MG63 (cell line): ENCODE results near the gene TCF15. TPM values are rescaled to one million over a fixed set of nuclear protein-coding genes. Genes with fewer than 3 reads are reported as not detected.
"Not testable (repeated sequence)": the region's sequence is repeated elsewhere in the genome, so short reads cannot be mapped to it uniquely, and the experiment has no call there.

ENCODE experiments used
- DNase-seq: peaks from one replicate; pipeline ENCODE4 v3.0.0-alpha.2; 2020
- H3K27me3 ChIP-seq: fragments of 250-450 bp; sonication (Bioruptor Pico); 2 replicates; pipeline ENCODE4 v1.5.1; 2020; ENCODE audit warnings: mild to moderate bottlenecking, moderate library complexity
- H3K36me3 ChIP-seq: fragments of 250-450 bp; sonication (Bioruptor Pico); 2 replicates; pipeline ENCODE4 v1.5.1; 2020; ENCODE audit warnings: mild to moderate bottlenecking, moderate library complexity
- H3K4me3 ChIP-seq: fragments of 250-450 bp; sonication (Bioruptor Pico); 2 replicates; pipeline ENCODE4 v1.5.1; 2020; ENCODE audit warnings: mild to moderate bottlenecking, moderate library complexity
- H3K9me3 ChIP-seq: fragments of 250-450 bp; sonication (Bioruptor Pico); 2 replicates; pipeline ENCODE4 v1.5.1; 2020; ENCODE audit warnings: mild to moderate bottlenecking, moderate library complexity
- total RNA-seq: library from RNA; depleted of rRNA; stranded (reverse); fragments of >200 nt; shearing (Covaris generic); gene quantifications from 2 replicates; pipeline ENCODE4 v1.2.3, GENCODE V29; 2014; ENCODE audit warnings: low replicate concordance

TCF15 gene
- total RNA-seq, 1 experiment from 2014 or later: not detected

DNA sequence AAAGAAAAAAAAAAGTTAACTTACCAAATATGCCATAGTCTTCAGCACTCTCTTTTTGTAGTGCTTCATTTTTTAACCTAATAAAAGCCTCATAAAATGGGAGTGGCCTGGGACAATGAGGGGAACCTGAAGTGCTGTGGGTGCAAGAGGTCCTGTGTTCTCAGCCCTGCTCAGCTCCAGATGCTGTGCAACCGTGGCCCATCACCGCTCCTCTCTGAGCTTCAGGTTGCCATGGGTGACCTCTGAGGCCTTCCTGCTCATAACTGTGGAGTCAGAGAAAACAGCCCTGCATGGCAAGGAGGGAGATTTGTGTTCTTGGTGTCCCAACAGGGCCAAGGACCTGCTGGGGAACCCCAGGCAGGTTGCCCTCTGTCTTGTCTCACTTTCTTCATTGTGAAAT, 10.0 kb downstream of the TCF15 start:
- H3K9me3 ChIP-seq: no peaks in the 10 kb centered on the region
- DNase-seq: no peak
- no peak overlapping the region for H3K4me3 ChIP-seq
- no peaks in the 10 kb centered on the region for H3K36me3 ChIP-seq
- H3K27me3 ChIP-seq: no peaks in the 10 kb centered on the region

DNA sequence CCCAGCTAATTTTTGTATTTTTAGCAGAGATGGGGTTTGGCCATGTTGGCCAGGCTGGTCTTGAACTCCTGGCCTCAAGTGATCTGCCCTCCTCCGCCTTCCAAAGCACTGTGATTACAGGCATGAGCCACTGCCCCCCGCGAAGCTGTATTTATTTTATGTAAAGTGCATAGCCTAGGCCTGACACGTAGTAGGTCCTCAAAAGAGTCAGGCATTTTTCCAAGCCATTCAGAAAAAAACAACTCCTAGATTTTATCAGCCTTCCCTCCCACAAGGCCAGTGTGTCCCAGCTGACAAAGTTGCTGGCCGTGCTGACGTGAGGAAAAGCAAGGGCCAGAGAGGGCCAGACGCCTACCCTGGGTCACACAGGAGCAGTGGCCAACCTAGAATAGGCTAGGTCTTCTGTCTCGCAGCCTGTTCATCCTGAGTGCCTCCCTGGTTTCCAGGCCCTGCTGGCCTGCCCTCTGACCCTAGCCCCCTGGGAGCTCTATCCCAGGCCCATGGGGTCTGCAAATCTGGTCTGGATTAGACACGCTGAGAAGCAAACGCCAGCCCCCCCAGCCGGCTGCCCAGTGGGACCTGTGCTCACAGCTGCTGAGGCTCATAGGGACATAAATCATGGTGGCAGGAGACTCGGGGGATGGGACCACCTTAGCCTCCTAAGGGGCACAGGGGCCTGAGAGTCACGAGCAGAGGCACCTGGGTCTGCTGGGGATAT, 11.8 kb downstream of the TCF15 start:
- no peak overlapping the region for H3K4me3 ChIP-seq
- no peaks in the 10 kb centered on the region for H3K27me3 ChIP-seq
- no peaks in the 10 kb centered on the region for H3K36me3 ChIP-seq
- H3K9me3 ChIP-seq: no peaks in the 10 kb centered on the region
- DNase-seq: no peak

DNA sequence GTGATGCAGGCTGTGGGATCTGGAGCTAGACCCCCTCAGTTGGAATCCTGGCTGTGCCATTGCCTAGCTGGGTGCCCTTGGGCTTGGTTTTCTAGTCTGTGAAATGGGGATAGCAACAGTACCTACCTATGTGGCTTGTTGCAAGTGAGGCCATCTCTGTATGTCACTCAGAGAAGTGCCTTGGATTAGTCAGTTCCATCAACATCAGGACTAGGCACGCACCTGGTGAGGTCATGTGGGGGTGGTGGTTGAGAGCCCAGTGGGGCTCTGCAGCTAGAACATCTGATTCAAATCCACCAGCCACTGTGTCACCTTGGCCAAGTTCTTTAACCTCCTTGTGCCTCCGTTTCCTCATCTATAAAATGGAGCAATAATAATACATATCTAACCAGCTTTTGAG, 12.5 kb downstream of the TCF15 start:
- no peak overlapping the region for H3K4me3 ChIP-seq
- no peaks in the 10 kb centered on the region for H3K27me3 ChIP-seq
- H3K36me3 ChIP-seq: no peaks in the 10 kb centered on the region
- H3K9me3 ChIP-seq: no peaks in the 10 kb centered on the region
- DNase-seq: no peak

DNA sequence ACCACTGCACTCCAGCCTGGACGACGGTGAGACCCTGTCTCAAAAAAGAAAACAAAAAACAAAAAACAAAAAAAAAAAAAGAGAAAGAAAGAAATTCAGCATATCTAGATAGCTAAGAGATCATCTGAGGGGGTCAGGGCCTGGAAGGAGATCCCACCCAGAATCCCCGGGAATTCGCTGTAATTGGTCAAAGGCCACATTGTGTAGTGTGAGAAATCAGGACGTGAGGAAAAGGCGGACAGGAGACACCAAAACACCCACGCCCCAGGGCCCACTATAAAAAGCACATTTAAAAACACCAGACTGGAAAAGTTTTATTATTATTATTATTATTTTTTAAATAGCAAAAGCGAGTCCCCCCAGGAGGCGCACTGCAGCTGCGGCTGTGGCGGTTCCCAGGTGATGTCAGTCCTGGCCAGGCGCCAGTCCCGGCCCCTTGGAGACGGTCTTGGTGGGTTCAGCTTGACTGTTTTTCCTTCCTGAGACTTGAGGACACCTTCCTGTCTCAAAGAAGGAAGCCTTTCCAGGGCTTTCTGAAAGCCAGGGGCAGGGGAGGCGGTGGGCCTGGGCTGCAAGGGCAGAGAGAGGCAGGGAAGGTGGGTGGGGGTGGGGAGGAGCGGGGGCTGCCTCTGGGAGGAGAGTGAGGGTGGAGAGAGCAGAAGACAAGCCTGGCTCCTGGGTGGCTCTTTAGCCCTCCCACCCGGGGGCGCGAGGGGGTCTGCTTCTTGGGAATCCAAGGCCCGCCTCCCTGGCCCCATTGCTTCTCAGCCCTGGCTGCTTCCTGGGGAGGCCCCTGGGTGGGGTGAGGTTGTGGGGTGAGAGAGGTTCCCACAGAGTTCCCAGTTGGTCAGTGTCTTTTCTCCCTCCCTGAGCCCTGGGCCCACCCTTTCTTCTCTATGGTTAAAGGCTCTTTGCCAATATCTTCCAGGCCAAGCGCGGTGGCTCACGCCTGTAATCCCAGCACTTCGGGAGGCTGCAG, 14.5 kb downstream of the TCF15 start:
- no peak overlapping the region for H3K4me3 ChIP-seq
- no peaks in the 10 kb centered on the region for H3K36me3 ChIP-seq
- DNase-seq: no peak
- no peaks in the 10 kb centered on the region for H3K27me3 ChIP-seq
- no peaks in the 10 kb centered on the region for H3K9me3 ChIP-seq

- H3K36me3 ChIP-seq: no peaks in the 10 kb centered on the region
- no peak overlapping the region for H3K4me3 ChIP-seq
- DNase-seq: no peak
- no peaks in the 10 kb centered on the region for H3K27me3 ChIP-seq
- H3K9me3 ChIP-seq: no peaks in the 10 kb centered on the region
These were observed 17.6 kb downstream of the TCF15 start for GRCh38 chr20:592506-592905.

DNA sequence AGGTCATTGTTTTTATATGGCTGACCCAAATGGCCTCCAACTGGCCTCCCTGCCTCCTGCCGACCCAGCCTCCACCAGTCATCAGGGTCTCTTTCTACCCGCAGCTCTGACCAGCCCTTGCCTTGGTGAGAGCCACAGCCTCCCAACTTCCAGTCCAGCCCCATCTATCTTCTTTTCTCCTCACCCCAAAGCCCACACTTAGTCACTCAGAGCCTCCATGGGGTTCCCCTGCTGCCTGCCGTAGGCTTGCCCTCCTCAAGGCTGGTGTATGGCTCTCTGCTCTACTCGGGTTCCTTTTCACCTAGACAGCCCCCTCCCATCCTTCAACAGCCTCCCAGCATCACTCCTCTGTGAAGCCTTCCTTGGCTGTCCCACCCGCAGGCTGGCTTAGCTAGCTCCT, 18.2 kb downstream of the TCF15 start:
- no peak for DNase-seq
- Histone ChIP-seq H3K9me3 (no peaks in the 10 kb centered on the region), H3K4me3 (no peak overlapping the region), H3K36me3 (no peaks in the 10 kb centered on the region), H3K27me3 (no peaks in the 10 kb centered on the region)

DNA sequence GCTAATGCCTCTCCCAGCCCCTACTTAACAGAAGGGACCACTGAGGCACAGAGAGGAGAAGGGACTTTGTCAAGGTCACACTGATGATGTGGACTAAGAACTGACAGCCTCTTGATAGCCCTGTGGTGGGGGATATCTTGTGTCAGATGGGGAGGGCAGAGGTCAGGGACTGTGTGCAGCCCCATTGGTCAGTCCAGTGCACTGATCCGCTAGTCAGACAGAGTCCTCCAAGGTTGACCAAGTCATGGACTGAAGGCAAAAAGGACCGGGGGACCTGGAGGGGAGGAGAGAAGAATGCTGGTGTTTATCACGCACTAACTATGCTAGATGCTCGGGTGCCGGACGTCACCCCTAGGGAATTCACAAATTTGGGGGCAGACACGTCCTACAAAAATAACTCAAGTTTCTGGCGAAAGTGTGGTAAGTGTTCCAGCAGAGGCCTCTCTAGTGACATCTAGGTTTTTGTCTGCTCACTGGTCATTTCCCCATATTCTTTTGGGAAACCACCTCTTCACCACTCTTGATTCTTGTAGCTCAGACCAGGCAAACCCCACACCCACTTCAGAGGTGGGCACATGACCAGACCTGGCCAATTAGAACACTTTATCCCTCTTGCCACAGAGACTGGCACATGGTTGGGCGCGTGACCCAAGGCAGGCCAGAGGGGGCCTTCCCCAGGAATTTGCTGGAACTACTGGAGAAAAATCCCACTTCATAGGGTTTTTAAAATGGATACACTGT, 21.0 kb downstream of the TCF15 start:
- no peaks in the 10 kb centered on the region for H3K36me3 ChIP-seq
- H3K9me3 ChIP-seq: no peaks in the 10 kb centered on the region
- H3K27me3 ChIP-seq: no peaks in the 10 kb centered on the region
- no peak for DNase-seq
- H3K4me3 ChIP-seq: no peak overlapping the region

DNA sequence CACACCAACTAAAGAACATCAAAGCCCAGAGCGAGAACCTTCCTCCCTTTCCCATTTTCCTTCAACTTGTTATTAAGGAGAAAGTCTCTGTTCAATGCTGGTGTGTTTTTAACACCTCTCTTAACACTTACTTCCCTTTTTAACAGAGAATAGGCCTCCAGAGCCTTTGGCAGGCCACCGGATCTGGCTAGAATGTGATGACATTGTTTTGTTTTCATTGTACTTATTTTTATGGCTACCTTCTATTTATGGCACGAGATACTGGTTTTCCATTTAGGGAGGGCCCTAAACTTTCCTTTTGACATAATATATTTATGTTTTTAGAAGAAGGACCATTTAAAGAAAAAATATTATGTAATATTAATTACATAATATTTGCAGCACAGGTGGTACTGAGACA, 21.6 kb downstream of the TCF15 start:
- no peaks in the 10 kb centered on the region for H3K27me3 ChIP-seq
- no peak for DNase-seq

GRCh38 chr20:584971-585301, 25.2 kb downstream of the TCF15 start:
- Histone ChIP-seq H3K4me3 (no peak overlapping the region), H3K9me3 (no peaks in the 10 kb centered on the region), H3K36me3 (no peaks in the 10 kb centered on the region), H3K27me3 (no peaks in the 10 kb centered on the region)
- DNase-seq: no peak

More for the DNA sequence above, 21.6 kb downstream of the TCF15 start:
- Histone ChIP-seq H3K4me3 (no peak overlapping the region), H3K9me3 (no peaks in the 10 kb centered on the region), H3K36me3 (no peaks in the 10 kb centered on the region)

GRCh38 chr20:584161-584970, 25.7 kb downstream of the TCF15 start:
- no peaks in the 10 kb centered on the region for H3K27me3 ChIP-seq
- H3K9me3 ChIP-seq: no peaks in the 10 kb centered on the region
- no peak overlapping the region for H3K4me3 ChIP-seq
- DNase-seq: no peak
- H3K36me3 ChIP-seq: no peaks in the 10 kb centered on the region

GRCh38 chr20:582204-582603, 27.9 kb downstream of the TCF15 start:
- DNase-seq: no peak
- no peak overlapping the region for H3K4me3 ChIP-seq
- H3K36me3 ChIP-seq: no peaks in the 10 kb centered on the region
- no peaks in the 10 kb centered on the region for H3K27me3 ChIP-seq
- no peaks in the 10 kb centered on the region for H3K9me3 ChIP-seq

- not testable (repeated sequence) for H3K9me3 ChIP-seq, H3K4me3 ChIP-seq, H3K36me3 ChIP-seq, DNase-seq, H3K27me3 ChIP-seq
These were observed 31.0 kb downstream of the TCF15 start for GRCh38 chr20:578940-579690.

DNA sequence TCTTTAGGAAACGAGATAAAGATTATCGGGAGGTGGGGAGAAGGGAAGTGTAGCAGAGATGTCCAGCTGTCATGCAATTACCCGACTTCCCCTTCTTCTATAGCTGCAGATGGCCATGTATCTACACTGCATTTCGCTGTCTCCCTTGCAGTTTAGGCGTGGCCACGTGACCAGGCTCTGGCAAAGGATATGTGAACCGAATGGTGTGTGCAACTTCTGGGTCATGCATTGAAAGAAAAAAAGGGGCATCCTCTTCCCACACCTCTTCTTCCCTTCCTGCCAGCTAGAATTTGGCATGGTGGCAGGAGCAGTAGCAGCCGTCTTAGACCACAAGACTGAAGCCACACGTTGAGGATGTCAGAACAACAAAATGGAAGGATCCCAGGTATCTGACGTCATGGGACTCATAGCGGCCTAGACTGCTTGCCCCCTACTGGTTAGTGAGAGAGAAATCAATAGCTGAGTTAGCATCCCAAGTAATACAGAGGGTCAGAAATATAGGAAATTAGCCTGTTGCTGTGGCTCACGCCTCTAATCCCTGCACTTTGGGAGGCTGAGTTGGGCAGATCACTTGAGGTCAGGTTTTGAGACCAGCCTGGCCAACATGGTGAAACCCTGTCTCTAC, 32.8 kb downstream of the TCF15 start:
- no peaks in the 10 kb centered on the region for H3K27me3 ChIP-seq
- no peaks in the 10 kb centered on the region for H3K9me3 ChIP-seq
- DNase-seq: no peak

GRCh38 chr20:576156-576555, 34.0 kb downstream of the TCF15 start:
- DNase-seq: no peak
- Histone ChIP-seq H3K36me3 (no peaks in the 10 kb centered on the region), H3K9me3 (no peaks in the 10 kb centered on the region), H3K4me3 (no peak overlapping the region), H3K27me3 (no peaks in the 10 kb centered on the region)

More for the DNA sequence above, 32.8 kb downstream of the TCF15 start:
- Histone ChIP-seq H3K4me3 (no peak overlapping the region), H3K36me3 (no peaks in the 10 kb centered on the region)

DNA sequence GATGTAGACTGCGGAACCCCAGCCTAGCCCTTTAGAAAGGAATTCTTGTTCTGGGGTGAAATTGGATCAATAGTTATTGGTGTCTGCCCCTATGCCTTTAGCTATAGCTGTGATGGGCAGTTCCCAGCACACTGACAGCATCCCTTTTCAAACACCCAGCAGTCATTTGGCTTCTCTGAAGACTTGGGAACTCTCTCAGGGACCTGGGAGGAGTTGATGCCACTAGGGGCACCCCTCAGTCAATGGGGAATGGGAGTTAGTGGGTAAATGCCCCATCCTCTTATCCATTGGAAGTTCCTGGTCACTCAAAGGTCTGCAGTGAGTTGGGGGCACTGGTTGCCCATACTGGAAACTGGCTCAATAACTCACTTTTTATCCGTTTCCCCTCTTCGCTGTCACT, 34.9 kb downstream of the TCF15 start:
- Histone ChIP-seq H3K36me3 (no peaks in the 10 kb centered on the region), H3K27me3 (no peaks in the 10 kb centered on the region), H3K4me3 (no peak overlapping the region), H3K9me3 (no peaks in the 10 kb centered on the region)
- DNase-seq: no peak
